SK-N-MC (cell line): ENCODE results near the gene COBL.

Experiments used
- EZH2 ChIP-seq: fragments of 200-600 bp; sonication (generic); IDR thresholded peaks from one replicate; pipeline ENCODE4 v1.6.1; 2017; ENCODE audit warnings: antibody characterized with exemption
- POLR2AphosphoS5 ChIP-seq: IDR thresholded peaks from 2 replicates; pipeline ENCODE4 v1.6.1; 2012; ENCODE audit warnings: mild to moderate bottlenecking, low read depth, low read length, borderline replicate concordance

GRCh38 chr7:51071427-51071826, 245.2 kb downstream of the COBL start:
- TF ChIP-seq EZH2 (no peak), POLR2AphosphoS5 (no peak)
